NCI-H2081 treated with DMSO at 0.1 percent for 48 hours (cell line): ENCODE data around the gene KRTAP5-3.

ENCODE experiments used
- DNase-seq: peaks from one replicate; lab custom pipeline; 2025; lab: John Stamatoyannopoulos, UW

Gene KRTAP5-3

DNA sequence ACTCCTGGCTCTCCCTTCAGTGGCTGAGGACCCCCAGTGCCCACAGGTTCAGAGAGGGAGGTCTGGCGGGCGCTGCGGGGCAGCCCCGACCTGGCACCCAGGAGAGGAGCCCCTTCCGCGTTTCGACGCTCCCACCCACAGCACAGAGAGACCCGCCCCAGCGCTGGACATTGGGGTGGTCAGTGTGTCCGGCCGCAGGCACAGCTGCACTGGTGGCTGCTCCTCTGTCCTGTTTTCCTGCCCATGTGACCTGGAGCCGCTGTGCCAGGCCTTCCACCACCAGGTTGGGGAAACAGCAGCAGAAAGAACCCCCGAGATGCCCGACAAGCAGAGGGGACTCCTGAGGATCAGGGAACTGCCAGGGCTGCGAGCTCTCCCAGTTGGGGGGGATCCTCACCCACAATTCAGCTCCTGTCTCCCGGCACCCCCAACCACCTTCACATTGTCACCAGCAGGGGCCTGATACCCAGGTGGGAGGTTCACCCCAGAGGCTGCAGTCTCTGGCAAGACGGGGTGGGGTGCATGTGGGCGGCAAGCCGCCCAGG, 35.0 kb upstream of the KRTAP5-3 start:
- no peak for DNase-seq

DNA sequence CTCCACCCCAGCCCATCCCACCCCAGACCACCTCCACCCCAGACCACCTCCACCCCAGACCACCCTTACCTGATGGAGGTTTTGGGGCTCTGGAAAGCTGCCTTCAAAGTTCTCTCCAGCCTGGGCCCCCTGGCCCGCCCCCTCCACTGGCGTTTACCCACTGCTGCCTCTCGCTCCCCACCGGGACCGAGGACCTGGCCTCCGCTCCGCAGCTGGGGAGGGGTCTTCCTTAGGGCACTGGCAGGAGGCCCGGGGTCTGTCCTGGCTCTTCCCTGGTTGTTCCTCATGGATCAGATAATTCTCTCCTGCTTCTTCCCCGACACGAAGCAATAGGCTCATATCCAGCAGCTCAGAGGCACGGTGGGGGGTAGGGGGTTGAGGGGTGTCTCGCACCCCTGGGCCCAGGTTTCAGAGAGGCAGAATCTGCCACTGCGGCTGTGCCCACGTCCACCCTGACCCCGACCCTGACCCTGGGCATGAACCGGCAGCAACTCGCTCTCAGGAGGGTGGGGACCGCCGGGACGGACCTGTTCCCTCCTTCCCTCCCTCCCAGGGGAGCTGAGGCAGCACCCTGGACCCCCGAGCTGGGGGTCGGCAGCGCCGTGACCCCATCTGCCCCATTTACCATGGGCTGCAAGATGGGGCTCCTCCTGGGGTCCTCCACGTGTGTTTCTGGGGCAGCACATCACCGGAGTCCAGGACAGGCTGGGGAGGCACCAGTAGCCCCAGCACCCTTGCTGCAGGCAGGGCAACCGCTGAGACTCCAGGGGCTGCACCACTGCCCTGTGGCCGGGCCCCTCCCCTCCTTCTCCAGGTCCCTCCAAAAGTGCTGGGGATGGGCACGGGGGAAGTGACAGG, 34.3 kb upstream of the KRTAP5-3 start:
- DNase-seq: no peak

DNA sequence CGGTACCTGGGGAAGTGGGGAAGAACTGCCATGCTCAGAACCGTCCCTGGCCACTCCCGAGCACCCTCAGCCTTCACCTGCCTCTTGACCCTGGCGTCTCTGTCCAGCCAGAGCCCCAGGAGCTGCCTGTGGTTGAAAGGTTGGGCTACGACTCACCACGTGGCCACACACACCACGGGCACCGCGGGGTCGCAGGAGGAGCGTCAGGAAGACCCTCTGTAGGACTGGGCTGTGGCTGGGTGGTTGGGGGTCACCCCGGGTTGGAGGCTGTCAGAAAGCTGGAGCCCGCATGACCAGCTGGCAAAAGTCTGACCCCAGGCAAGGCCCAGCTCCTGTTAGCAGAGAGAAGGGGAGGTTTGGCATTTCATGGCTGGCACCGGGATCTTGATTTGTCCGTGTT, 32.8 kb upstream of the KRTAP5-3 start:
- no peak for DNase-seq

DNA sequence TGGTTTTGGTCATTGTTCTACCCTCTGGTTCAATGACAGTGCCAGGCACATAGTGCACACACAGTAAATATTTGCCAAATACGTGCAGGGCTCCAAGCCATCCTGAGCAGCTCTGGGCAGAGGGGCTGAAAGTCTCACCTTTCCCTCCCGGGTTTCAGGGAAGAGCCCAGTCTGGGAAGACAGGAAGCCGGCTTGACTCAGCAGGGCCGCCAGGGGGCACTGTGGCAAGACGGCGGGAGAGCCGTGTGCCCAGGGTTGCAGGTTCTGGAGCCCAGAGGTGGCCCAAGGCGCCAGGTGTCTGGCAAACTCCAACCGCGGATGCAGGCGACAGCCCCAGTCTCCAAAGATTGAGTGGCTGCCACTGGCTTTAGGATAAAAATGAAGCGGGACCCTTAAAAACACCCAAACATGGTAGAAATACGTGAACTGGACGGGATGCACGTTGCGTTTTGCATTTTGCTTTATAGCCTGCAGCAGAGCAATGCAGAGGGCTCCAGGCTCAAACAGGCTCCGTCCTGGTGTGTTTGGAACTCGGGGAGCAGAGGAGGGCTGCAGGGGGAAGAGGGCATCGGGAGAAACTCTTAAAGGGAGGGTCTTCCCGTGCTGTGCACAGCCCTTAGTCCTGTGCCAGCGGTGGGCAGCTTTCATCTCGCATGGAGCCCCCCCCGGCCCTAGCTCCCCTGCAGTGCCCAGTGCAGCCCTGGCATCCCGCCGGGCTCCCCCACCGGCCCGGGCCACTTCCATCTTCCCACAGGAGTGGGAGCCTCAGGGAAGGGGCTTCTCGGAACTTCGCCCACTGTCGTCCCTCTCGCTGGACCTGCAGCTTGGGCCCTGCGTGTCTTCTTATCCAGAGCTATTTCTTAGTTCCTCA, 32.0 kb upstream of the KRTAP5-3 start:
- no peak for DNase-seq

DNA sequence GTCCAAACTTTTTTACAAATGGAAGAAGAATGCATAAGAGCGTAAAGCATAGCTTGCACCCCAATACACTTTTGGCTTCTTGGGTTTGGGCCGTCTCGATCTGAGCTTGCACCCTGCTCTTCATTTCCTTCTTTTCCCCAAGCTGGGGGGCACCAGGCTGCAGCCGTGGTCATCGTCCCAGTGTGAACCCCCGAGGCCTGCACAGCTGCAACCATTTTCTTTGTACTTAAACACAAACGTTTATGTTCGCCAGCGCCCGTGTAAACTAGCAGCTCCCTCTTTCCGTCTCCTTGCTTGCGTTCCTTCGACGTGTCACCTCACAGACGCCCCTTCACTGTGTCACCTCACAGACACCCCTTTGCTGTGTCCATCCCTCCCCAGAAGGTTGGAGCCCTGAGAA, 31.4 kb upstream of the KRTAP5-3 start:
- DNase-seq: no peak

DNA sequence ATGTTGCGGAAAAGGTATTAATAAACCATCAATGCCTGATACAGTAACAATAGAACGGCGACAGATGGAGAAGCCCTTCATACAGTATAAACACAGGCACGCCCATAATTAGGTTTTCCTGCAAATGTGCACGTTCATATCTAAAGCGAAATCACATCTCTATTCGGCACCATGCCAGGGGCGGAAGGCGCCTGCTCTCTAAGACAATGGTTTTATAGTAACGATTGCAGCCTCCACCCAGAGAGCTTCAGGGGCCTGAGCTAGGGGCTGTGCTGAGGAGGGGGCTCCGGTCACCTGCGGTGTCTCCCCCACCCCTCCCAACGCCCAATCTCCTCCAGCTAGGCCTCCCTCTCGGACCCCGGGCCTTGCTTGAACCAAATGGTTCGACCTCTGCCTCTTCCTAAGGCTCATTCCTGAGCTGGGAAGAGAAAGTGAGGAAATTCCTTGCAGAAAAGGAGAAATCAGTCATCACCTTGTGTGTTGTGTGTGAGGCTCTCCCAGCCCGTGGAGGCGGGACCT, 30.9 kb upstream of the KRTAP5-3 start:
- peak; percentile 29 for DNase-seq

DNA sequence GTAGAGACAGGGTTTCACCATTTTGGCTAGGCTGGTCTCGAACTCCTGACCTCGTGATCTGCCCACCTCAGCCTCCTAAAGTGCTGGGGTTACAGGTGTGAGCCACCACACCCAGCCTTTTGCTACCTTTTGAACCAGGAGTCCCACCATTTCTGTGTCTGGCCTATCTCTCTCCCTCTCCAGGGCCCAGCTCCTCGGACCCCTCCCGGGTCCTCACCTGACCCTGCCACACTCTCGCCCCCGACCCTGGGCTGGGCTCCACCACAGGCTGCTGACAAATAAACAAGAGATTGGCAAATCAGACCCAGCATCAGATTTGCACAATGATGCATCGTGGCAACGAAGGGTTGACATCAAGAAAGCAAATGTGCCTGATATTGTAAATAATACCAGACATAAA, 30.1 kb upstream of the KRTAP5-3 start:
- DNase-seq: no peak

DNA sequence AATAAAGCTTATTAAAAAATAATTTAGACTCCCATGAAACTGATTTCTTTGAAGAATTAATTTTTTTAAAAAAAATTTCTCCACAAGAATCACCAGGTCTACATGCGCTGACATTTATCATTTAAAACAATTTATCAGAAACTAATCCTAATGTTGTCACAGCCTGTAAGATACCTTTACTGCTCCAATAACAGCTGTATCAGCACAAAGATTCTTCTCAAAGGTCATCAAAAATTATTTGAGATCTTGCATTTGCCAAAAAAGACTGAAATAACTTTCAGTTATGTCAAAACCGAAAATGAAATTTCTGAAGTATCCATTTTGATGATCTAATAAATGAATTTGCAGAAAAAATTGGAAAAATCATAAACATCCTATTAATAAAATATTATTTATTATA, 29.4 kb upstream of the KRTAP5-3 start:
- no peak for DNase-seq

DNA sequence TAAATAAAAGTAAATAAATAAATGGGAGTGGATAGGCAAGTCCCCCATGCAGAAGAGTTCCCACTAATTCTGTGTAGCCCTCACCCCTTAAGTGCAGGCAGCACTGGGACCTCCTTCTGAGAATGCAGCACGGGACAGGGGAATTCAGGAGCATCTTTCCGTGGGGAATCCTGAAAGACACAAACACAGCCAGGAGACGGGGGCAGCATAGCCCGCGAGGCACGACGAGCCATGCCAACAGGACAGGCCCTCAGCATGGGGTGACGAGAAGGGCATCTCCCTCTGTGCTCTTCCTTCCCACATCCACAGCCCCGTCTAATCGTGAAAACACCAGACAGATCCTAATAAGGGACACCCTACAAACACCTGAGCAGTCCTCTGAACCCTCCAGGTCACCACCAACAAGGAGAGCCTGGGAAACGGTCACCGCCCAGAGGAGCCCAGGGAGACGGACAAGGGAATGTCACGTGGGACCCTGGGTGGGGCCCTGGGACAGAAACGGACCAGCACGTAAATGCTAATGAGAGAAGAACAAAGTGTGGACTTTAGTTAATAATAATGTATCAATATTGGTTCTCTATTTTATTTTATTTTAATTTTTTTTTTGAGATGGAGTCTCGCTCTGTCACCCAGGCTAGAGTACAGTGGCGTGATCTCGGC, 28.2 kb upstream of the KRTAP5-3 start:
- DNase-seq: no peak

DNA sequence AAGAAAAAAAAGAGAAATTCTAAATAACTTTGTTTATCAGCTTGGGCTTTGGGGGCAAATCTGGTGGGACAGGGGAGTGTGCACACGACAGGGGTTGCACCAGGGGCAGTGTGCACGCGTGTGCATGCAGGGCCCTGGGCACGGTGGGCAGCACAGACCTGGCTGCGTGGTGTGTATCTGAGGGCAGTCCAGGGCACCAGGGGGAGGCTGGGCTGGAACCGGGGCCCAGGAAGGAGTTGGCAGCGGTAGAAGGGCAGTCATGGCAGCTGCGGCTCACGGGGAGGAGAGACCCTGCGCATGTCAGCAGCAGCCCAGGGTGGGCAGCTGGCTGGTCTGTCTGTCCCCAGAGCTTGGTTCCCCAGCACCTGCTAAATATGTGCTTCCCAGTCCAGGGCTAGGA, 25.6 kb upstream of the KRTAP5-3 start:
- DNase-seq: no peak

DNA sequence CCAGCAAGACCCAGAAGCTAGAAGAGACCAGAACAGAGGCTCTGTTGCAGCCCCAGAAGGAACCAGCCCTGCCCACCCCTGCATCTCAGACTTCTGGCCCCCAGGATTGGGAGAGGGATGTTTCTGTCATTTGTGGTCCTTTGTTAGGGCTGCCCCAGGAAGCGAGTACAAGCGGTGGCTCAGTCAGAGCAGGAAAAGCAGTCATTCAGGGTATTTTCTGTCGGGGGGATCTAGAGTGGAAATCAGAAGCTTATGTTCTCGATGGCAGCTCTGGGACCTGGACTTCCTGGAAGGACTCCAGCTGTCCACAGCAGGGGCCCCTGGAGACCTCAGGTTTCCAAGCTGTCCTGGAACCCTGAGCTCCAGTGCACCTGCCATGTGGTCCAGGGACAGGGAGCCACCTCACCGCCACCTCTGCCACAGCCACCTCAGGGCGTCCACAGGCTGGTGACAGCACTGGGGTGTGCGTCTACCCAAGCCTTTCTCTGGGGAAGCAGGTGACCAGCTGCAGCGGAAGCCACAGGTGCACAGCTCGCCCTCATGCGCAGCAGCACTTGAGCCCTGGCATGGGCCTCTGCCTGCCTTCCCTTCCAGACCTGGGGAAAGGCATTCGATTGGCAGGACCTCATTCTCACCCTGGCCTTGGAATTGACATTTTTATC, 23.9 kb upstream of the KRTAP5-3 start:
- DNase-seq: no peak

DNA sequence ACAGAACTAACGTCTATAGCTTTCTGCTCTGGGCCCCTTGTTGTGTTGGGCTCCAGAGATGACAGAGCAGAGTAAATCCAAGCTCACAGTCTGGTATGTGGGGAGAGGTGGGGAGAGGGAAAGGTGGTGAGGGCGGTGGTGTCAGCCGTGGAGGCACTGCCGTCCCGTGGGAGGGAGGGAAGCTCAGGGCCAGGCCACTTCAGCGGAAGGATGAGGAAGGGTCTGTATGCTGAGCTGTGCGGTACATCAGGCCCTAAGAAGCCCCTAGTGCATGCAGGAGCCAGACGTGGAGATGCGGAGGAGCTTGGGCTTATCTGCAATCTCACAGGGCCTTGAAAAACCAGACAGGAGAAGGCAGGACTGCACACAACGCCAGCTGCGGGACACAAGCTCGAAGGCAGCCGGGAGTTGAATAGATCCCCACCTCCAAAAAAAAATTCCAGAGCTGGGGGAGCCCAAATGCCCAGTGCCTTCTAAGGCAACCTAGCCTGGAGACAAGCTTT, 22.9 kb upstream of the KRTAP5-3 start:
- DNase-seq: no peak

DNA sequence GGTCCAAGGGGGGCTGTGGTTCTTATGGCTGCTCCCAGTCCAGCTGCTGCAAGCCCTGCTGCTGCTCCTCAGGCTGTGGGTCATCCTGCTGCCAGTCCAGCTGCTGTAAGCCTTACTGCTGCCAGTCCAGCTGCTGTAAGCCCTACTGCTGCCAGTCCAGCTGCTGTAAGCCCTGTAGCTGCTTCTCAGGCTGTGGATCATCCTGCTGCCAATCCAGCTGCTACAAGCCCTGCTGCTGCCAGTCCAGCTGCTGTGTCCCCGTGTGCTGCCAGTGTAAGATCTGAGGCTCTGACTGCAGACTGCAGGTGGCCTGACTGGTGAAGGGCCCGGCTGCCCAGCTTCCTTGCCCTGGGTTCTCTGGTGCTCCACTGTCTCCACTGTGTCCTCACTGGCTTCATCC, 22.0 kb upstream of the KRTAP5-3 start:
- no peak for DNase-seq

DNA sequence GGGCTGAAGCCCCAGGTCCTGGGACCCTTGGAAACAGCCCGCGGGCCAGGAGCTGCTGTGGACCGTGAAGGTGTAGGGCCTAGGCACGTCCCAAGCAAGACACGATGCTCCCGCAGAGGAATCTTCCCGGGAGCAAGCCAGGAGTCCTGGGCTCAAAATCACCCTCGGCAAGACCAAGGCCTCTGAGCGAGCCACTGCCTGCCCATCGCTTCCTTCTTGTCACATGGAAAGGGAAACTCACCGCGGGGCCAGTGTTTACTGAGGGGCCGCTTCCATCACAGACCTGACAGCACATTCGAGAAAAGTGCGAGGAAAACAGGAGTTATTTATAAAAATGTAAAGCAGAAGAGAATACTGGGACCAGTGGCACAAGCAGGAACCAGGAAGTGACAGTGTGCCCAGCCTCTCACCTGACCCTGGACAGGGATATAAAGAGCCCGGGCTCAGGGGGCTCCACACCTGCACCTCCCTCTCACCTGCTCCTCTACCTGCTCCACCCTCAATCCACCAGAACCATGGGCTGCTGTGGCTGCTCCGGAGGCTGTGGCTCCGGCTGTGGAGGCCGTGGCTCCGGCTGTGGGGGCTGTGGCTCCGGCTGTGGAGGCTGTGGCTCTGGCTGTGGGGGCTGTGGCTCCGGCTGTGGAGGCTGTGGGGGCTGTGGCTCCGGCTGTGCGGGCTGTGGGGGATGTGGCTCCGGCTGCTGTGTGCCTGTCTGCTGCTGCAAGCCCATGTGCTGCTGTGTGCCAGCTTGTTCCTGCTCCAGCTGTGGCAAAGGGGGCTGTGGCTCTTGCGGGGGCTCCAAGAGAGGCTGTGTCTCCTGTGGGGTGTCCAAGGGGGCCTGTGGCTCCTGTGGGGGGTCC, 21.3 kb upstream of the KRTAP5-3 start, which contains the start of gene KRTAP5-5:
Gene KRTAP5-5 (plus strand): TSS at position 450 of the 860 bp plus-strand sequence. CDS start 66 bp downstream, at position 516.
- no peak for DNase-seq

DNA sequence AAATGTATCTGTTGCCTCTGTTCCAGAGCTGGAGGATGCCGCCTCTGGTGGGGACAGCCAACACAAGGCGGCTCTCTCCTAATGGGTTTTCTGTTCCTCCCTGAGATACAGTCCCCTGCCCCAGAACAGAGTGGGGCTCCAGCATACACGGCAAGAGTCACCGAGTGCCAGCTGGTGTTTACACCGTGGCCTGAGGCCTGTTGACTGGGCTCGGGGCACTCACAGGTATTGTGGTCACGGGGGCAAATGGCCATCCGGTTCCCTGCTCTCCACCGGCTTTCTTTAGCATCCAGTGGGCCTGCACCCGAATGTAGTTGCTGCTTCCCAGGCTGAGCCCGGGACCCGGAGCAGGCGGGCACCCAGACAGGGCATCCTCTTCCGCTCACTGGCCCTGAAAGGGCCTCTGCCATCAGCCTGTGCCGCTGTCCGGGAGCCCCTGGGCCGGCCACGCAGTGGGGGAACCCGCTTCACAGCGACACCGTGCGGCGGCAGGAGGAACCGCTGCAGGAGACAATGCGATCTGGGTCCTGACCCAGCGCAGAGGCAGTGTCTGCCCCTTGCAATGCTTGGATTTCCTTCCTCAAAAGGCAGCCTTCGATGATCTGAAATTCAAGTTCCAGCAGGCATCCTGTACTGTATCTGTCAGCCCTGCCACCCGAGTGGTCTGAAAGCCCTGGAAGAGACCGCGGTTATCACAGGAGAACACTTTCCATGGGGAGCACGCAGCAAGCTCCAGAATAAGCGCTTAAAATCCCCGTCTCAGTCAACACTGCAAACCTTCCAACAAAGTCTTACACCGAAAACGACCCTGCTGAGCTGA, 20.5 kb upstream of the KRTAP5-3 start:
- no peak for DNase-seq

DNA sequence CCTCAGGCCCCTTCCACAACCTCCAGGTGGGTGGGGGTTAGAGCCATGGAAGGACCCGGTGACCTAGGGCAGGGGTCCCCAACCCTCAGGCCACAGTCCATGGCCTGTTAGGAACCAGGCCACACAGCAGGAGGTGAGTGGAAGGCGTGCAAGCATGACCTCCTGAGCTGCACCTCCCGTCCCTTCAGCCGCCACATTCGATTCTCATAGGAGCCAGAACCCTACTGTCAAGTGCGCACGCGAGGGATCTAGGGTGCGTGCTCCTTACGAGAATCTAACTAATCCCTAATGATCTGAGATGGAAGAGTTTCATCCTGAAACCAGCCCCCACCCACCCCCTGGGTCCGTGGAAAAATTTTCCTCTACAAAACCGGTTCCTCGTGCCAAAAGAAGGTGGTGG, 17.3 kb upstream of the KRTAP5-3 start:
- DNase-seq: no peak

DNA sequence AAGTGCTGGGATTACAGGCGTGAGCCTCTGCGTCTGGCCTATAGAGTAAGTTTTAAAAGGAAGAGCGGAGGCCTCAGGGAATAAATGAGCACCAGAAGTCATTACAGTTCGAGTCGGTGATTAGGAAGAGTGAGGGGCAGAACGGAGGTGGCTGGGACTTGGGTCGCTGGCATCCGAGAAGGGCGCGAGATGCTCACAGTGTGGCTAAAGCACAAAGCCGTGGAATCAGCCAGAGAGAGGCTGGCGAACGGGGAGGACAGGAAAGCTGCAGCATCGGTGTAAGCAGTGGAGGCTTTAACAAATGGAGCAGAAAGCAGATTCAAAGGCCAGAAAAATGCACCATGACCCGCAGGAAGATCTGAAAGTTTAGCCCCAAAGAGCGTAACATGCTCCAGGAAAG, 16.4 kb upstream of the KRTAP5-3 start:
- DNase-seq: no peak

DNA sequence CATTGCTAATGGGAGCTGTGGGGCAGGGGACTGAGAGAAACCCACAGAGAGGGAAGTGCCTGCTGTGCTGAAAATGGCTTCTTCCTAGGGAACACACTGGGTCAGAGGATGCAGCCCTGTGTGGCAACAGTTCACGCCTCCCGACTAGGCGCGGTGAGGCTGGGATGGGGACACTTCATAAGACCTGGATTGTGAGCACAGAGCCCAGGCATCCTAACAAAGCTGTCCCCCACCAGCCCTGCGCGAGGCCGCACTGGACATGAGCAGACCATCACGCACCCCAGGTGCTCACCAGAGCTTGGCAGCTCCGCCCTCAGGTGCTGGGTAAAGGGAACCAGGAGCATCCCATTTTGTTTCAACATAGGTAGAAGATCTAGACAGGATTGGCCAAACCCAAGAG, 15.5 kb upstream of the KRTAP5-3 start:
- DNase-seq: no peak

DNA sequence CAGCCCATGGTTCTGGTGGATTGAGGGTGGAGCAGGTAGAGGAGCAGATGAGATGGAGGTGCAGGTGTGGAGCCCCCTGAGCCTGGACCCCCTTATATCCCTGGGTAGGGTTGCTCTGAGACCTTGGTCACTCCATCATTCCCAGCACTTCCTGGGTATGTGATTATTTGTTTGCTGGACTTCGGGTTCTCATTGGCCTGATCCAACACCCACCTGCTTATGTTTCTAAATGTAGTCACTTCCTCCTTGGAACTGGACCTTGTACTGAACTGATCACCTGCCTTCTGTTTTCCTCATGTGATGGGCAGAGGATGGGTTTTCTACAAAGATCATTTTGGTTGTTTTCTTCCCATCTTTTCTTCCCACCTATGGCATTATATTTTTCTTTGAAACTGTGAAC, 13.8 kb upstream of the KRTAP5-3 start, which contains the start of gene KRTAP5-4:
Gene KRTAP5-4 (minus strand): TSS at position 53 of the 400 bp plus-strand sequence. CDS start 45 bp downstream, at position 8.
- DNase-seq: no peak
